ENCODE measurements around the gene SLC17A9.

The SLC17A9 gene

DNA sequence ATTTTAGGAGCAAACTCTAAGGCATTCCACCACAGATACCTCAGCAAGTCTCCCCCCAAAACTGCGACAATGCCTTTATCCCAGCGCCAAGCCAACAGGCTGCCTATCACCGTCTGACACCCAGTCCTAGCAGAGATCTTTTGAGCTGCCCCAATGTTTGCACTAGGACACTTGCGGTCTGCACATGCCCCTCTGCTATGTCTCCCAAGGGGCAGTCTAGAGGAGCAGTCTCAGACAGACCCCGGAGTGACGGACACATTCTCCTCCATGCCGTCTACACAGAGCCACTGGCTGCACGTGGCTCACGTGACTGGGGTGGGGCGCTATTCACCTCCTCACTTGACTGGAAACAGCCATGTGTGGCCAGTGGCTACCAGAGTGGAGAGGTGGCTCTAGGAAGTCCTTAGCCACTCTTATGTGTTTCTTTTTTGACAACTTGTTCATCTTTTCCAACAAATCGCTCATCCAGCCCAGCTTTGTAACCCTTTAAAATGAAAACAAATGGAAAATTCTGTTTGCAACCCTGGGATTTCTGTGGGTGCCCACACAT is 42.2 kb upstream of the SLC17A9 start:
- Histone ChIP-seq H3K9ac (ENCODE audit: insufficient read length) (no peak overlapping the region), H3K4me3 (no peak overlapping the region), H3K36me3 (ENCODE audit: insufficient read depth, low read length) (peaks cover 85% of the 10 kb centered on the region), H3K27ac (no peak overlapping the region), H3K9me3 (ENCODE audit: low read depth, low read length) (no peaks in the 10 kb centered on the region)
- no peak for DNase-seq (ENCODE audit: low read depth, low spot score)
- TF ChIP-seq POLR2AphosphoS5 (IDR thresholded peaks at IDR 0.05; ENCODE audit: borderline replicate concordance, low read depth, low read length) (no peak), EZH2 (IDR thresholded peaks at IDR 0.05) (no peak), FOXP2 (optimal IDR thresholded peaks at IDR 0.05; ENCODE audit: control extremely low read depth, extremely low read length, insufficient read depth) (no peak)

DNA sequence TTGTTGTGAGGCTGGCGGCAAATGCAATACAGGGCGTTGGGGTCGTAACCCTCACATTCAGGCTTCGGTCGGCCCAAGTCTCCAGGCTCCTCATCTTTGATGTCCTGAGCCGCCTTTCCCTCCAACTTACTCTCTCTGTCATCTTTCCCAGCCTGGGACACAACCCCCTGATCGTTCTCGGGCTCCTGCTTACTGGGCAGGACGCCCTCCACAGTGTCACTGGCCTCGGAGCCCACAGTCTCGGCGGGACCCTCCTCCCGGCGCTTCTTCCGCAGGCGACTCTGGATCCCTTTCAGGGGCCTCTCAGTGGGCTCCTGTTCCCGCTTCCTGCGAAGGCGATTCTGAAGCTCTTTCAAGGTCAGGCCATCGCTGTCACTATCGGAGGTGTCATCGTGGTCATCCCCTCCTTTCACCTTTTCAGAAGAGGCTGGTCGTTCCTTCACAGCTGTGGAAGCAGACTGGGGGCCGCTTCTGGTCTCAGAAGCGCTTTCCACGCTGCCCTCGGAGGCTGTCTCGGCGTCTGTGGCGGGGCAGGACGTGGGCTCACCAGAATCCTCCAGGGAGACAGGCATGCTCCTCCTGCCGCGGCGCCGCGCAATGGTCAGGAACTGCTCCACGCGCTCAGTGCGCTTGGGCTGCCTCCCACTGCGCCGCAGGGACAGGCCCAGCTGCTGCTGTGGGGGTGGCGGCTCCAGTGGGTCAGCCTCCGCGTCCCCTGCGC is 41.6 kb upstream of the SLC17A9 start:
- H3K36me3 ChIP-seq (ENCODE audit: insufficient read depth, low read length) = peaks cover 78% of the 10 kb centered on the region
- no peak for DNase-seq (ENCODE audit: low read depth, low spot score)
- H3K4me3 ChIP-seq = no peak overlapping the region
- TF ChIP-seq EZH2 (IDR thresholded peaks at IDR 0.05) = no peak
- TF ChIP-seq FOXP2 (optimal IDR thresholded peaks at IDR 0.05; ENCODE audit: control extremely low read depth, extremely low read length, insufficient read depth) = no peak
- no peak for TF ChIP-seq POLR2AphosphoS5 (IDR thresholded peaks at IDR 0.05; ENCODE audit: borderline replicate concordance, low read depth, low read length)
- no peak overlapping the region for H3K27ac ChIP-seq
- no peak overlapping the region for H3K9ac ChIP-seq (ENCODE audit: insufficient read length)
- no peaks in the 10 kb centered on the region for H3K9me3 ChIP-seq (ENCODE audit: low read depth, low read length)

DNA sequence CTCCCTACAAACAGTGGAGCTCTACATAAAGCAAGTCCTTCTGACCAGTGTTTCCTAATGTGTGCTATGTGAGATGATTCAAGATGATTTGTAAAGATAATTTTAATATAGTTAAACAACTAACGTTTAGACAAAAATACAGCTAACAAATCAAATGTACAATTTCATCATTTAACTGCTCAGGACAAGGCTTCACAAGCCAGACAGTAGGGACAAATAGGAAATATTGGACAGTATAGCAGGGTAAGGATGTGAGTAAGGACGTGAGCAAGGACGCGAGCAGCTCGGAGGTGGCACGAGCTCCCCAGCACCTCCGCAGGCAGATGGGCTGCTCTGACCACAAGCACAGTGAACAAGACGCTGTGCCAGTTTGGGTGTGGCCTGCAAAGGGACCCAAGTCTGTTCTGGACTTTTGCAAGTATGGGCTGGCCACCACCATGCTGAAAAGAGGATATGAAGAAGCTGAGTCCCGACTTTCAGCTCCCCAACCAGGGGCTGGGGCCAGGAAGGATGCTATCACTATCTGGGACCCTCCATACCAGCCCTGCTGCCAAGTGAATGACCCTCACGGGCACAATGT is 40.7 kb upstream of the SLC17A9 start:
- no peak overlapping the region for H3K9ac ChIP-seq (ENCODE audit: insufficient read length)
- H3K4me3 ChIP-seq = no peak overlapping the region
- no peaks in the 10 kb centered on the region for H3K9me3 ChIP-seq (ENCODE audit: low read depth, low read length)
- no peak for TF ChIP-seq FOXP2 (optimal IDR thresholded peaks at IDR 0.05; ENCODE audit: control extremely low read depth, extremely low read length, insufficient read depth)
- no peak for TF ChIP-seq EZH2 (IDR thresholded peaks at IDR 0.05)
- TF ChIP-seq POLR2AphosphoS5 (IDR thresholded peaks at IDR 0.05; ENCODE audit: borderline replicate concordance, low read depth, low read length) = no peak
- H3K36me3 ChIP-seq (ENCODE audit: insufficient read depth, low read length) = peaks cover 70% of the 10 kb centered on the region
- no peak for DNase-seq (ENCODE audit: low read depth, low spot score)
- H3K27ac ChIP-seq = no peak overlapping the region

DNA sequence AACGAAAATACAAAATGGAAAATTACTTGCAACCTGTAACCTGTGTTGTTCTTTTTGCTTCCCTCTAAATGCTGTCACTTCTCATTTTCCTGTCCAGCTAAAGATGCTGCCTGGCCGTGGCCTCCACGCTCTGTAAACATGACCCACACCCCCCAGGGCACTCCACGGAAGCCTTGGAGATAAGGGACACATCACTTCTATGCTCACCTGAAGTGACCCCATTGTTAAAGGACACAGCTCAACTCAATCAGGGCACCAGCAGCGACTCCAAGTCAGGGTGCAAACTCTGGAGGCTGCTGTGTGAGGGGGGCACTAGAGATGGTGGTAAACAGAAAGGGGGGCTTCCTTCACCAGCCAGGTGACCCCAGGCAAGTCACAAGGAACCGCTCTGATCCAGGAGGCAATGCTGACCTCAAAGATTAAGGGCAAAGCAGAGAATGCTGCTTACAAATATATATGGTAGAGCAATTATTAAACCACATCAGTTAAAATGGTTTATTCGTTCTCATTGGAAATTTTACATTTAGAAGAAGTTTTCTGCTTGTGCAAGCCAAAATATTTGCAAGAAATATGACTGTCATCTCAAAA is 39.4 kb upstream of the SLC17A9 start:
- Histone ChIP-seq H3K36me3 (ENCODE audit: insufficient read depth, low read length) (peaks cover 56% of the 10 kb centered on the region), H3K27ac (no peak overlapping the region), H3K9ac (ENCODE audit: insufficient read length) (no peak overlapping the region), H3K9me3 (ENCODE audit: low read depth, low read length) (no peaks in the 10 kb centered on the region), H3K4me3 (no peak overlapping the region)
- TF ChIP-seq POLR2AphosphoS5 (IDR thresholded peaks at IDR 0.05; ENCODE audit: borderline replicate concordance, low read depth, low read length) (no peak), FOXP2 (optimal IDR thresholded peaks at IDR 0.05; ENCODE audit: control extremely low read depth, extremely low read length, insufficient read depth) (no peak), EZH2 (IDR thresholded peaks at IDR 0.05) (no peak)
- DNase-seq (ENCODE audit: low read depth, low spot score) = no peak

DNA sequence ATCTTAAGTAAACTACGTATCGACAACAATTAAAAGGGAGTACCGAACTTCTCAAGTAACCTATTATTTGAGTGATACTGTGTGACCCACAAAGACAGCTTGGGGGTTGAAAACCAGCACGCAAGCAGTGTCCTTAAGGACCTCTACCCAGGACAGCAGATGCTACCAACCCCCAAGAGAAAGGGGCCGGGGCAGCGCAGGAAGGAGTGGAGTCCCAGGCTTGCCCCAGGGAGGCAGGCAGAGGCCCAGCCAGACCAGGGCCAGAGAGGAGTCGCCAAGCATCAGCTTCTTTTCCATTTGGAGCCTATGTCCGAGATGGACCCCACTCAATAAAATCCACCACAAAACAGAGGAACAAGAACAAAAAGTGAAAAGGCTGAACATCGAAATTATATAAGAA is 38.1 kb upstream of the SLC17A9 start:
- H3K4me3 ChIP-seq = no peak overlapping the region
- no peaks in the 10 kb centered on the region for H3K9me3 ChIP-seq (ENCODE audit: low read depth, low read length)
- peaks cover 43% of the 10 kb centered on the region for H3K36me3 ChIP-seq (ENCODE audit: insufficient read depth, low read length)
- TF ChIP-seq FOXP2 (optimal IDR thresholded peaks at IDR 0.05; ENCODE audit: control extremely low read depth, extremely low read length, insufficient read depth) = no peak
- TF ChIP-seq EZH2 (IDR thresholded peaks at IDR 0.05) = no peak
- TF ChIP-seq POLR2AphosphoS5 (IDR thresholded peaks at IDR 0.05; ENCODE audit: borderline replicate concordance, low read depth, low read length) = no peak
- H3K9ac ChIP-seq (ENCODE audit: insufficient read length) = peak overlapping the region; percentile 49
- 0 out of 2 replicates have a peak overlapping the region, but pooled peaks have one; percentile 31 for H3K27ac ChIP-seq
- no peak for DNase-seq (ENCODE audit: low read depth, low spot score)

DNA sequence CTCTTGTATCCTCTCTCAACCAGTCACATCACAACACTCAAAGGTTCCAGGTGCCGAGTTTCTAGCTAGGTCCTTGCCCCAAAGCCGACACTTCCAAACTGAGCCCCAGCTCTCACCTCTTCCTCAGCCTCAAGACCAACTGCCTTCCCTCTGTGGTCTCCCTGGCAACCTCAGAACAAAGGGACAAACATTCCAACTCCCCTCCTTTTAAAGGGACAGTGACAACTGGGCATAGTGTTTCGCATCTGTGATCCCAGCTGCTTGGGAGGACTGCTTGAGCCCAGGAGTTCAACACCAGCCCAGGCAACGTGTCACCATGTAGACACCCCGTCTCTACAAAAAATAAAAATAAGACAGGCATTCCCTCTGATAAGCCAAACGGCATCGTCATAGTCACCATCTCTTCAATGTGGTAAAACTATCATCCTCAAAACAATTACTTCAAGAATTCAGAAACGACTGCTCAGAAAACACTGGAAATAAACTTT is 37.5 kb upstream of the SLC17A9 start:
- peaks cover 37% of the 10 kb centered on the region for H3K36me3 ChIP-seq (ENCODE audit: insufficient read depth, low read length)
- no peak overlapping the region for H3K4me3 ChIP-seq
- no peaks in the 10 kb centered on the region for H3K9me3 ChIP-seq (ENCODE audit: low read depth, low read length)
- TF ChIP-seq EZH2 (IDR thresholded peaks at IDR 0.05) (no peak), FOXP2 (optimal IDR thresholded peaks at IDR 0.05; ENCODE audit: control extremely low read depth, extremely low read length, insufficient read depth) (no peak), POLR2AphosphoS5 (IDR thresholded peaks at IDR 0.05; ENCODE audit: borderline replicate concordance, low read depth, low read length) (no peak)
- H3K9ac ChIP-seq (ENCODE audit: insufficient read length) = no peak overlapping the region
- no peak for DNase-seq (ENCODE audit: low read depth, low spot score)
- H3K27ac ChIP-seq = no peak overlapping the region

DNA sequence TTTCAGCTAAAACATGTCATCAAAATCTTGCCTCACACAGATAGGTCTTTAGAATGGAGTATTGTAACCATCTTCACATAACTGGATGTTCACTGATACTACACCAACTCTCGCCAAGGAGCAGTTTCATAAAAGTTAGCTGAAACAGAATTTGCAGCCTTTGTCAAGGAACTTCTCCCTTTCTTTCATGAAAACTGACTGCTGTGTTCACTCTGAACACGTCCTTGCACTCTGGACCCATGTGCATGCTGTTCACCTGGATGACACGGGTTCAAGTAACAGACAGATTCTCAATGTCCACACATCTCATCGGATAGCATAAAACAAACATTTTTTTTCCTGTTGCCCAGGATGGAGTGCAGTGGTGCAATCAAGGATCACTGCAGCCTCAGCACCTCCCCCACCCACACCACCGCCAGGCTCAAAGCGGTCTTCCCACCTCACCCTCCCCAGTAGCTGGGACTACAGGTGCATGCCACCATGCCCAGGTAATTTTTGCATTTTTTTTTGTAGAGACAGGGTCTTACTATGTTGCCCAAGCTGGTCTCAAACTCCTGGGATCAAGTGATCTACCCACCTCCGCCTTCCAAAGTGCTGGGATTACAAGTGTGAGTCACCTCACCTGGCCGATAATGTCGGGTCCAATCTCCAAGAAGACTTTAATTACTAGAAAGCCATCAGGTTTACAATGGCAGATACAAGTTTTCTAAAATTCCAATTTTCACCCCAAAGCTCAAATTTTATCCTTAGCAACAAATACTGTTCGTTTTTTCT is 35.6 kb upstream of the SLC17A9 start:
- H3K27ac ChIP-seq = peak overlapping the region; percentile 2; the same call in 1 of the 2 replicates

More for the DNA sequence above, 35.6 kb upstream of the SLC17A9 start:
- H3K4me3 ChIP-seq = no peak overlapping the region
- peaks cover 19% of the 10 kb centered on the region for H3K36me3 ChIP-seq (ENCODE audit: insufficient read depth, low read length)
- DNase-seq (ENCODE audit: low read depth, low spot score) = no peak
- no peak overlapping the region for H3K9ac ChIP-seq (ENCODE audit: insufficient read length)
- TF ChIP-seq FOXP2 (optimal IDR thresholded peaks at IDR 0.05; ENCODE audit: control extremely low read depth, extremely low read length, insufficient read depth) (no peak), POLR2AphosphoS5 (IDR thresholded peaks at IDR 0.05; ENCODE audit: borderline replicate concordance, low read depth, low read length) (no peak), EZH2 (IDR thresholded peaks at IDR 0.05) (no peak)
- no peaks in the 10 kb centered on the region for H3K9me3 ChIP-seq (ENCODE audit: low read depth, low read length)

Measured in SK-N-MC (cell line).